ENCODE measurements around the gene GPN2. TPM values are rescaled to one million over a fixed set of nuclear protein-coding genes. Genes with fewer than 3 reads are reported as not detected.

The GPN2 gene
- total and polyA plus RNA-seq, 2 of the 4 experiments (the other 2 are of a cell fraction) = 15.4 to 22.2 TPM

- Histone ChIP-seq H3K27ac (ENCODE audit: insufficient read depth, low read length) (no peak overlapping the region), H3K27me3 (ENCODE audit: control insufficient read depth, insufficient read depth, low read length) (peaks cover 20% of the 10 kb centered on the region), H3K18ac (ENCODE audit: low read depth, low read length) (no peak overlapping the region), H3K9ac (ENCODE audit: low read depth, low read length) (no peak overlapping the region), H2AK5ac (ENCODE audit: low read depth, low read length) (no peak overlapping the region), H2BK15ac (ENCODE audit: low read depth, low read length) (no peak overlapping the region), H3K9me1 (ENCODE audit: insufficient read depth, low read length) (no peaks in the 10 kb centered on the region), H2BK5ac (ENCODE audit: low read depth, low read length, poor library complexity, severe bottlenecking) (no peak overlapping the region), H3K9me3 (ENCODE audit: control insufficient read depth, insufficient read depth, low read length) (no peaks in the 10 kb centered on the region), H2AK9ac (replicated peaks; ENCODE audit: low read depth, low read length, poor library complexity) (no peak overlapping the region), H3K4me3 (ENCODE audit: insufficient read depth, low read depth, low read length) (no peak overlapping the region), H3K4ac (ENCODE audit: low read depth, low read length) (no peak overlapping the region), H3K36me3 (ENCODE audit: control insufficient read depth, insufficient read depth, low read length) (no peaks in the 10 kb centered on the region), H3K4me2 (ENCODE audit: low read depth, low read length) (no peak overlapping the region), H4K5ac (ENCODE audit: low read depth, low read length) (no peak overlapping the region), H4K8ac (ENCODE audit: low read depth in 2 of 2, low read length in 2 of 2) (no peak overlapping the region), H2BK120ac (ENCODE audit: low read depth, low read length) (no peak overlapping the region), H3K56ac (ENCODE audit: extremely low read depth, insufficient read depth, low read length) (no peak overlapping the region), H4K91ac (ENCODE audit: insufficient read depth, low read depth, low read length) (no peak overlapping the region), H3K23ac (ENCODE audit: low read depth, low read length) (no peak overlapping the region), H3K4me1 (ENCODE audit: control insufficient read depth, insufficient read depth, low read length) (no peaks in the 10 kb centered on the region), H4K20me1 (ENCODE audit: insufficient read depth, low read length) (no peaks in the 10 kb centered on the region), H3K14ac (replicated peaks; ENCODE audit: low read depth, low read length) (no peak overlapping the region), H2AFZ (replicated peaks; ENCODE audit: low read length, poor library complexity) (no peak overlapping the region), H2BK20ac (ENCODE audit: low read depth, low read length) (no peak overlapping the region), H3K79me1 (ENCODE audit: low read depth in 1 of 2, low read length in 2 of 2) (no peaks in the 10 kb centered on the region)
- TF ChIP-seq CEBPB (IDR thresholded peaks at IDR 0.05; ENCODE audit: low read depth, low read length) = 0 out of 2 replicates have a peak, but pooled peaks have one; percentile 23
- TF ChIP-seq POLR2A (IDR thresholded peaks at IDR 0.05; ENCODE audit: low read depth, low read length) = no peak
- ChIA-PET POLR2A (ENCODE audit: unreplicated experiment) (no interaction called here), CTCF (no interaction called here)
- ATAC-seq (ENCODE audit: low read depth) (no peak), DNase-seq (no peak)
- intact Hi-C loops (cut with micrococcal nuclease) (no loop called here), dilution Hi-C loops (cut with HindIII; ENCODE audit: low sequenced_read_pairs, unreplicated experiment) (no loop called here), in situ Hi-C loops (cut with MboI; ENCODE audit: low sequenced_read_pairs) (no loop called here)
- BruUV-seq (replicated peaks) = no TSS peak
- WGBS, 2 experiments (ENCODE audit: extremely low coverage in 2 of 2, insufficient read length in 1 of 2) = 63% methylated on average over 1 of the region's 4 CpGs; no CpG with 5 or more reads in 1 of the 2 experiments
Observed at GRCh38 chr1:26910343-26911160, 20.5 kb upstream of the GPN2 start.

All from IMR-90 (cell line).